ENCODE measurements around the gene PLEKHA3.

- TF ChIP-seq POLR2A (IDR thresholded peaks at IDR 0.05) = no peak
- TF ChIP-seq, protein P1, sequence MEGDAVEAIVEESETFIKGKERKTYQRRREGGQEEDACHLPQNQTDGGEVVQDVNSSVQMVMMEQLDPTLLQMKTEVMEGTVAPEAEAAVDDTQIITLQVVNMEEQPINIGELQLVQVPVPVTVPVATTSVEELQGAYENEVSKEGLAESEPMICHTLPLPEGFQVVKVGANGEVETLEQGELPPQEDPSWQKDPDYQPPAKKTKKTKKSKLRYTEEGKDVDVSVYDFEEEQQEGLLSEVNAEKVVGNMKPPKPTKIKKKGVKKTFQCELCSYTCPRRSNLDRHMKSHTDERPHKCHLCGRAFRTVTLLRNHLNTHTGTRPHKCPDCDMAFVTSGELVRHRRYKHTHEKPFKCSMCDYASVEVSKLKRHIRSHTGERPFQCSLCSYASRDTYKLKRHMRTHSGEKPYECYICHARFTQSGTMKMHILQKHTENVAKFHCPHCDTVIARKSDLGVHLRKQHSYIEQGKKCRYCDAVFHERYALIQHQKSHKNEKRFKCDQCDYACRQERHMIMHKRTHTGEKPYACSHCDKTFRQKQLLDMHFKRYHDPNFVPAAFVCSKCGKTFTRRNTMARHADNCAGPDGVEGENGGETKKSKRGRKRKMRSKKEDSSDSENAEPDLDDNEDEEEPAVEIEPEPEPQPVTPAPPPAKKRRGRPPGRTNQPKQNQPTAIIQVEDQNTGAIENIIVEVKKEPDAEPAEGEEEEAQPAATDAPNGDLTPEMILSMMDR (IDR thresholded peaks at IDR 0.05) = no peak
- TF ChIP-seq POLR2AphosphoS5 (IDR thresholded peaks at IDR 0.05) = no peak
These were observed 55.8 kb downstream of the PLEKHA3 start for GRCh38 chr2:178536037-178536436.

Measured in stomach (tissue), 4 donors.